Naive thymus-derived CD4-positive, alpha-beta T cell (primary cell): Measurements from ENCODE around the gene RNF150. TPM values are rescaled to one million over a fixed set of nuclear protein-coding genes. Genes with fewer than 3 reads are reported as not detected.
"Not testable (repeated sequence)": the region's sequence is repeated elsewhere in the genome, so short reads cannot be mapped to it uniquely, and the experiment has no call there.

ENCODE experiments used
- ATAC-seq: fragments of 150-1000 bp; cut with Tn5 transposase; 2 replicates; pipeline ENCODE4 v1.10.0; 2021; ENCODE audit warnings: mild to moderate bottlenecking, moderate library complexity
- CTCF ChIA-PET: fragments of 350-600 bp; sonication (Branson Sonifier 250); formaldehyde crosslinking; loops from one replicate; lab custom pipeline; 2021; ENCODE audit warnings: antibody characterized with exemption; lab: Charles Lee
- POLR2A ChIA-PET: fragments of 350-600 bp; sonication (Branson Sonifier 250); formaldehyde crosslinking; loops from one replicate; lab custom pipeline; 2021; ENCODE audit warnings: antibody characterized with exemption, inconsistent platforms; lab: Charles Lee
- DNase-seq, 9 donors: peaks; one replicate each; pipeline versions ENCODE4 v3.0.0 to v3.0.0-alpha.2; 2020 to 2022; ENCODE audit warnings: mixed read lengths in 1 of 9
- H3K27ac ChIP-seq: one replicate; pipeline ENCODE4 v1.7.0; 2013; ENCODE audit warnings: mild to moderate bottlenecking, low read depth, low read length, moderate library complexity
- H3K27me3 ChIP-seq, 2 donors: one replicate each; pipeline ENCODE4 v1.7.0; 2013; ENCODE audit warnings: low read length in 2 of 2, mild to moderate bottlenecking in 2 of 2, moderate library complexity in 2 of 2; ENCODE audit not compliant: control insufficient read depth in 2 of 2, insufficient read depth in 2 of 2
- H3K36me3 ChIP-seq, 3 experiments: 1 replicate in 2 of 3; 2 replicates in 1 of 3; pipeline ENCODE4 v1.7.0; 2013; ENCODE audit warnings: low read length in 3 of 3, mild to moderate bottlenecking in 3 of 3, moderate library complexity in 1 of 3; ENCODE audit not compliant: insufficient read depth in 3 of 3, control insufficient read depth in 2 of 3
- H3K4me1 ChIP-seq, 2 donors: one replicate each; pipeline ENCODE4 v1.7.0; 2013; ENCODE audit warnings: low read length in 2 of 2, mild to moderate bottlenecking in 2 of 2, moderate library complexity in 1 of 2; ENCODE audit not compliant: control insufficient read depth in 2 of 2, insufficient read depth in 2 of 2
- H3K4me3 ChIP-seq: 2 replicates; pipeline ENCODE4 v1.7.0; 2013; ENCODE audit warnings: mild to moderate bottlenecking, low read length
- H3K9me3 ChIP-seq, 3 experiments: 1 replicate in 2 of 3; 2 replicates in 1 of 3; pipeline ENCODE4 v1.7.0; 2013; ENCODE audit warnings: low read length in 3 of 3; ENCODE audit not compliant: control insufficient read depth in 2 of 3
- H3K27ac Mint-ChIP-seq, 9 donors: one replicate each; pipeline ENCODE4 v1.8.0; 2020 to 2022; ENCODE audit warnings: mixed read lengths in 9 of 9, mild to moderate bottlenecking in 8 of 9, moderate library complexity in 5 of 9, inconsistent platforms in 2 of 9
- H3K27me3 Mint-ChIP-seq, 5 donors: one replicate each; pipeline ENCODE4 v1.8.0; 2021 to 2022; ENCODE audit warnings: mixed read lengths in 5 of 5, mild to moderate bottlenecking in 1 of 5
- H3K36me3 Mint-ChIP-seq, 5 donors: one replicate each; pipeline ENCODE4 v1.8.0; 2020 to 2022; ENCODE audit warnings: mixed read lengths in 5 of 5, mild to moderate bottlenecking in 3 of 5, inconsistent platforms in 1 of 5
- H3K4me1 Mint-ChIP-seq, 7 donors: one replicate each; pipeline ENCODE4 v1.8.0; 2020 to 2022; ENCODE audit warnings: mixed read lengths in 7 of 7, mild to moderate bottlenecking in 3 of 7, inconsistent platforms in 1 of 7
- H3K4me3 Mint-ChIP-seq, 10 donors: one replicate each; pipeline ENCODE4 v1.8.0; 2020 to 2022; ENCODE audit warnings: mild to moderate bottlenecking in 10 of 10, mixed read lengths in 10 of 10, moderate library complexity in 6 of 10, inconsistent platforms in 2 of 10
- H3K9me3 Mint-ChIP-seq, 11 donors: one replicate each; pipeline ENCODE4 v1.8.0; 2020 to 2022; ENCODE audit warnings: mixed read lengths in 11 of 11, mild to moderate bottlenecking in 4 of 11, inconsistent platforms in 1 of 11, moderate library complexity in 1 of 11
- intact Hi-C, 2 donors: fragments of 100-400 bp; cut with micrococcal nuclease; formaldehyde crosslinking; loops; one replicate each; pipeline ENCODE4 v1.15.1; 2023
- polyA plus RNA-seq, 2 donors: library from polyadenylated mRNA; unstranded; fragments of 300-500 nt; fragmentation: Illumina TruSeq; gene quantifications; one replicate each; pipeline ENCODE4 v1.2.3, GENCODE V29; 2021
- total RNA-seq, 6 experiments: library from RNA in 5 of 6; stranded (reverse) in 5 of 6; gene quantifications; 1 replicate in 5 of 6; 2 replicates in 1 of 6; pipeline ENCODE4 v1.2.3 and lab custom pipeline; 2021 to 2026

The RNF150 gene
- total and polyA plus RNA-seq, 7 experiments from 2014 or later: 0.02 TPM; not detected in 6

DNA sequence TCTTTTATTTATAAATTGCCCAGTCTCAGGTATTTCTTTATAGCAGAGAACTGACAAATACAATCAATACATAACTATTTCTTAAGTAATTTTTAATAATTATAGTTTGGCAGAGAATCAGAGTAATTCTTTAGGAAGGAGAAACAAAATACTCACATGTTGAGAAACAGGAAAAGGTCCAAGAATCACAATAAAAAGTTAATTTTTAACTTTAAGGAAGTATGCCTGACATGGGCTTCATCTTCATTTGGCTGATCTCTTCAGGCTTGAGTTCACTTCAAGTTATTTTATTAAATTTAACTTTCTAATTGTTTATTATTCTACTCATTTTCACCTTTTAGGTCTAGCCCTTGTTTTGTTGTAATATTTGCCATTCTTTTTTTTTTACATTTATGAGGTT lies 36.1 kb upstream of the RNF150 start:
- Histone ChIP-seq H3K4me1 (no peaks in the 10 kb centered on the region), H3K27ac (no peak overlapping the region), H3K27me3 (no peaks in the 10 kb centered on the region), H3K36me3 (no peaks in the 10 kb centered on the region), H3K4me3 (no peak overlapping the region), H3K9me3 (no peaks in the 10 kb centered on the region)
- intact Hi-C loops: no loop called here
- Mint-ChIP-seq H3K36me3 (no peaks in the 10 kb centered on the region), H3K4me1 (peaks cover 0 to under 1% (median 0%) of the 10 kb centered on the region in 7 donors), H3K4me3 (no peak overlapping the region), H3K9me3 (peaks cover 0 to 10% (median 3%) of the 10 kb centered on the region in 11 donors), H3K27me3 (peaks cover 14 to 26% (median 16%) of the 10 kb centered on the region in 5 donors), H3K27ac (no peak overlapping the region)
- ChIA-PET POLR2A (no interaction called here), CTCF (no interaction called here)
- no peak for DNase-seq
- no peak for ATAC-seq

DNA sequence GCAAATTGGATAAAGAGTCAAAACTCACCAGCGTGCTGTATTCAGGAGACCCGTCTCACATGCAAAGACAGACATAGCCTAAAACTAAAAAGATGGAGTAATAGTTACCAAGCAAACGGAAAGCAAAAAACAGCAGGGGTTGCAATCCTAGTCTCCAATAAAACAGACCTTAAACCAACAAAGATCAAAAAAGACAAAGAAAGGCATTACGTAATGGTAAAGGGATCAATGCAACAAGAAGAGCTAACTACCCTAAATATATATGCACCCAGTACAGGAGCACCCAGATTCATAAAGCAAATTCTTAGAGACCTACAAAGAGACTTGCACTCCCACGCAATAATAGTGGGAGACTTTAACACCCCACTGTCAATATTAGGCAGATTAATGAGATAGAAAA lies 31.7 kb upstream of the RNF150 start:
- CTCF ChIA-PET, H3K4me1 ChIP-seq, H3K4me3 ChIP-seq, DNase-seq, H3K4me1 Mint-ChIP-seq, H3K9me3 ChIP-seq, H3K4me3 Mint-ChIP-seq, H3K27ac Mint-ChIP-seq, intact Hi-C loops, H3K27me3 ChIP-seq, H3K36me3 ChIP-seq, H3K36me3 Mint-ChIP-seq, ATAC-seq, H3K27ac ChIP-seq: not testable (repeated sequence)
- Mint-ChIP-seq H3K27me3 (peaks cover 13 to 33% (median 24%) of the 10 kb centered on the region in 5 donors), H3K9me3 (peaks cover 0 to 18% (median 5%) of the 10 kb centered on the region in 11 donors)
- POLR2A ChIA-PET: interaction anchor here (0.7 kb wide), 1 partner anchor 1260 kb away, joined by 3 read pairs; no protein-coding TSS in a partner anchor

DNA sequence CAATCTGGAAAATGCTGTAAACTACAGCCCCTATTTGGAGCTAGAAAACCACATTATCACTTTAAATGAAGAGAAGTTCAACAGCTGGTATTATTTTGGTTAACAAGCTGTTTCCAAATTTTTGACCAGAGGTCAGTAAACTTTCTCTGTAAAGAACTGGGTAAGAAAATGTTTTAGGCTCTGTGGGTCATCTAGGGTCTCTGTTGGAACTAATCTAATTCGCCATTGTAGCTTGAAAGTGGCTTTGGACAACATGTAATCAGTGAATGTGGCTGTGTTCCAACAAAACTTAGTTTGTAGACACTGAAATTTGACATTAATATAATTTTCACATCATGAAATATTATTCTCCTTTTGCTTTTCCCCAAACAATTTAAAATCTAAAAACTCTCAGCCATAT lies 25.8 kb upstream of the RNF150 start:
- Mint-ChIP-seq H3K27ac (no peak overlapping the region), H3K9me3 (peaks cover 0 to 8% (median 0%) of the 10 kb centered on the region in 11 donors), H3K36me3 (no peaks in the 10 kb centered on the region), H3K4me3 (no peak overlapping the region), H3K4me1 (no peaks in the 10 kb centered on the region), H3K27me3 (peaks cover 6 to 23% (median 16%) of the 10 kb centered on the region in 5 donors)
- Histone ChIP-seq H3K27ac (no peak overlapping the region), H3K4me1 (no peaks in the 10 kb centered on the region), H3K27me3 (no peaks in the 10 kb centered on the region), H3K36me3 (no peaks in the 10 kb centered on the region), H3K9me3 (no peaks in the 10 kb centered on the region), H3K4me3 (no peak overlapping the region)
- DNase-seq (no peak), ATAC-seq (no peak)
- ChIA-PET POLR2A (no interaction called here), CTCF (no interaction called here)
- intact Hi-C loops: loop anchor here in 1 of 2 donors (2.0 kb wide), 1 partner anchor 1688 kb away; the partner anchor contains the start of gene INPP4B

DNA sequence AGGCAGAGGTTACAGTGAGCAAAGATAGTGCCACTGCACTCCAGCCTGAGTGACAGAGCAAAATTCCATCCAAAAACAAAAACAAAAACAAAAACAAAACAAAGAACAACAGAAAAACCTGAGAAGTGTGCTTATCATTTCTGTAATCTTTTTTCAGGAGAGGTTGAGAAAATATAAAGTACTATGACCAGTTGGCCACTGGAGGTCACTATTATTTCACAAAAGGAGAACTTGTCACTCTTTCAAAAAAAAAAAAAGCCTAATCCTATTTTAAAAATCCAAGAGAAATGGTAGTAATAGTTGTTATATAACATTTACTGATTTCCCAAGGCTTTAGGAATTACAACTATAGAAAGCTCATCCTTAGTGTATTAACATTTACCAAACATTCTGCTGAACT lies 24.9 kb upstream of the RNF150 start:
- Histone ChIP-seq H3K4me1 (no peaks in the 10 kb centered on the region), H3K36me3 (no peaks in the 10 kb centered on the region), H3K27me3 (no peaks in the 10 kb centered on the region), H3K27ac (no peak overlapping the region), H3K4me3 (no peak overlapping the region), H3K9me3 (no peaks in the 10 kb centered on the region)
- DNase-seq: peak in 1 of 9 donors; percentile 11
- H3K27ac Mint-ChIP-seq: no peak overlapping the region
- peaks cover 0 to 8% (median 0%) of the 10 kb centered on the region in 11 donors for H3K9me3 Mint-ChIP-seq
- H3K4me1 Mint-ChIP-seq: no peaks in the 10 kb centered on the region
- H3K27me3 Mint-ChIP-seq: peaks cover 5 to 20% (median 13%) of the 10 kb centered on the region in 5 donors
- no peaks in the 10 kb centered on the region for H3K36me3 Mint-ChIP-seq
- no peak for ATAC-seq
- ChIA-PET CTCF (no interaction called here), POLR2A (no interaction called here)
- no peak overlapping the region for H3K4me3 Mint-ChIP-seq
- intact Hi-C loops: loop anchor here in 1 of 2 donors (2.0 kb wide), 1 partner anchor 1689 kb away; the partner anchor contains the start of gene INPP4B

DNA sequence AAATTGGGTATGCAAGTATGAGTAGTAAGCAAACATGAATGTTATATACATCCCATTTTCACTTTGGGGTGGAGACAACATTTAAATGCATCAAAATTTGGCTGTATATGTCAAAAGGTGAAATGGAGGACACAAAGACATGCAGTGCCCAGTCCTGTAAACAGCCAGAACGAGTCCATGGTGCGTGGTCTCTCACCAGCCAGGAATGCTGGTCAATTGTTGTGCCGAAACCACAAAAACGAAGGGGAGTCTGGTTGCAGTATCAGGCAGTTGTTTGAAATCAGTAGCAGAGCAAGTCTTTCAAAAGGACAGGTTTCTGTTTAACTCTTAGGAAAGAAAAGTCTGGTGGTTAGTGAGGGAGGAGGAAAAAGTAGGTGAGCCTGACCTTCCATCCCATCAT lies 22.3 kb upstream of the RNF150 start:
- no peaks in the 10 kb centered on the region for H3K4me1 Mint-ChIP-seq
- Histone ChIP-seq H3K4me3 (no peak overlapping the region), H3K27ac (no peak overlapping the region), H3K27me3 (no peaks in the 10 kb centered on the region), H3K9me3 (no peaks in the 10 kb centered on the region), H3K36me3 (no peaks in the 10 kb centered on the region), H3K4me1 (no peaks in the 10 kb centered on the region)
- peaks cover 0 to under 1% (median 0%) of the 10 kb centered on the region in 11 donors for H3K9me3 Mint-ChIP-seq
- H3K36me3 Mint-ChIP-seq: no peaks in the 10 kb centered on the region
- H3K4me3 Mint-ChIP-seq: no peak overlapping the region
- POLR2A ChIA-PET: no interaction called here
- intact Hi-C loops: no loop called here
- H3K27me3 Mint-ChIP-seq: peaks cover 8 to 25% (median 14%) of the 10 kb centered on the region in 5 donors
- no peak for ATAC-seq
- CTCF ChIA-PET: no interaction called here
- DNase-seq: no peak
- no peak overlapping the region for H3K27ac Mint-ChIP-seq

DNA sequence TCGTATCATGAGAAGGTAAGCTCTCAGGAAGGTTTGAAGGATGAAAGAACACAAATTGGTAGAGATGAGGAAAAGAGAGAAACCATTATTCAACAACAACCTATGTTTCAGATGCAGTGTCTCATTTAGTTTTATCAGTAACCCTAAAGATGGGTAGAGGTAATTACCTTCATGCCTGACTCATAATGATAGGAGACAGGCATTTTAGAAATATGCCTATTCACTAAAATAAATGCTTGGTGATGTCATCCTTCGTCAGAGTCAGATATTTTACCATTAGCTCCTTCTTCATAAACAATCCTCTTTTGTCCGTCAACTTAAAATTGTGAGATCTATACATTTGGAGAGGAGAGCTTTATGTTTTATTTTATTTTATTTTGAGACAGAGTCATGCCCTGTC lies 21.5 kb upstream of the RNF150 start:
- no peaks in the 10 kb centered on the region for H3K9me3 ChIP-seq
- intact Hi-C loops: no loop called here
- H3K36me3 ChIP-seq: no peaks in the 10 kb centered on the region
- Mint-ChIP-seq H3K4me1 (no peaks in the 10 kb centered on the region), H3K27me3 (peaks cover 8 to 25% (median 14%) of the 10 kb centered on the region in 5 donors), H3K27ac (no peak overlapping the region), H3K9me3 (no peaks in the 10 kb centered on the region), H3K36me3 (no peaks in the 10 kb centered on the region), H3K4me3 (no peak overlapping the region)
- H3K4me1 ChIP-seq: no peaks in the 10 kb centered on the region
- ATAC-seq (no peak), DNase-seq (no peak)
- H3K27ac ChIP-seq: no peak overlapping the region
- no peak overlapping the region for H3K4me3 ChIP-seq
- H3K27me3 ChIP-seq: no peaks in the 10 kb centered on the region
- ChIA-PET POLR2A (no interaction called here), CTCF (no interaction called here)

DNA sequence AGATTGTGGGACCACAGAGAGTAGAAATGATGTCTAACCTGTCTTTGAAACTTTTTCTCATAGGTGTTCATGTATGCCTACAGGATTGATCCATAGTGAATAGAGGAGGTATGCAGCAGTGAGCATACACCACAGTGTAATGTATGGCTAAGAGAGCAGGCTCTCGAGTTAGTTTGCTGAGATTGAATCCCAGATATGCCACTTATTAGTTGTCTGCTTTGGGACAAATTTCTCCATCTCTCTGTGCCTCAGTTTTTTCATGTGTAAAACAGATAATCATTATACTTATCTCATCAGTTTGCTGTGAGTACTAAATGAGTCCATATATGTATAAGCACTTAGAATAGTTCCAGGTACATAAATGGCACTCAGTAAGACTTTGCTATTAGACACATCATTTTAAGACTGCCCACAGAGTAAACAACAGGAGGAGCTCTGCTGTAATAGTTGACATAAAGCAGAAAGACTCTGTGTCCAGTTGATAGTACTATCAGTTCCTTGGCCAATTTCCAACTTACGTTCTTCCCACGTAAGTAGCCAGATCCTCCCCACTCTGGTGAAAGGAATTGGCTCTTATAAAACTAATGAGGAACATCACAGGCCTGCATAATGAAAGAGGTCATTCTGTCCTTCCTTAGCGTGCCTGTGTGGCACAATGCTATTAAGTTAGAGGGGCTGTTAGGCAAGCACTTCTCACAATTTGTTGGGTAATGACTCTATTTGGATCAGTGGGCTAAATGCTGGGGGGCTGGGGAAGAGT lies 20.7 kb upstream of the RNF150 start:
- no peak overlapping the region for H3K27ac Mint-ChIP-seq
- no peaks in the 10 kb centered on the region for H3K36me3 Mint-ChIP-seq
- no peaks in the 10 kb centered on the region for H3K4me1 Mint-ChIP-seq
- no peaks in the 10 kb centered on the region for H3K9me3 ChIP-seq
- ATAC-seq (no peak), DNase-seq (no peak)
- CTCF ChIA-PET: no interaction called here
- H3K4me1 ChIP-seq: no peaks in the 10 kb centered on the region
- H3K27ac ChIP-seq: no peak overlapping the region
- POLR2A ChIA-PET: no interaction called here
- H3K36me3 ChIP-seq: no peaks in the 10 kb centered on the region
- H3K4me3 ChIP-seq: no peak overlapping the region
- no peaks in the 10 kb centered on the region for H3K27me3 ChIP-seq
- intact Hi-C loops: no loop called here
- H3K27me3 Mint-ChIP-seq: peaks cover 8 to 25% (median 14%) of the 10 kb centered on the region in 5 donors
- no peaks in the 10 kb centered on the region for H3K9me3 Mint-ChIP-seq
- H3K4me3 Mint-ChIP-seq: no peak overlapping the region
